NCI-H345 treated with DMSO at 0.1 percent for 48 hours (cell line): ENCODE measurements around the gene CELF4.

ENCODE experiments used
- DNase-seq: peaks from one replicate; lab custom pipeline; 2025; ENCODE audit not compliant: unreplicated experiment; lab: John Stamatoyannopoulos, UW

CELF4 gene

GRCh38 chr18:37299471-37300304, 265.9 kb downstream of the CELF4 start:
- peak; percentile 93 for DNase-seq

GRCh38 chr18:37298816-37299215, 266.8 kb downstream of the CELF4 start:
- DNase-seq: no peak

- DNase-seq: no peak
Observed at GRCh38 chr18:37297106-37297505, 268.5 kb downstream of the CELF4 start.

GRCh38 chr18:37294951-37295350, 270.6 kb downstream of the CELF4 start:
- no peak for DNase-seq

GRCh38 chr18:37293359-37293758, 272.2 kb downstream of the CELF4 start:
- no peak for DNase-seq

GRCh38 chr18:37289423-37289822, 276.2 kb downstream of the CELF4 start:
- no peak for DNase-seq

- DNase-seq: no peak
Observed at GRCh38 chr18:37287601-37288000, 278.0 kb downstream of the CELF4 start.

GRCh38 chr18:37286801-37287200, 278.8 kb downstream of the CELF4 start:
- no peak for DNase-seq

GRCh38 chr18:37285825-37286224, 279.8 kb downstream of the CELF4 start:
- DNase-seq: no peak

- DNase-seq: no peak
Observed at GRCh38 chr18:37284260-37284659, 281.3 kb downstream of the CELF4 start.

GRCh38 chr18:37282386-37283037, 283.1 kb downstream of the CELF4 start:
- DNase-seq: no peak

- DNase-seq: no peak
Observed at GRCh38 chr18:37280701-37281393, 284.8 kb downstream of the CELF4 start.

GRCh38 chr18:37277804-37278203, 287.8 kb downstream of the CELF4 start:
- DNase-seq: no peak

GRCh38 chr18:37276111-37276890, 289.3 kb downstream of the CELF4 start:
- no peak for DNase-seq

- no peak for DNase-seq
Observed at GRCh38 chr18:37275237-37275741, 290.3 kb downstream of the CELF4 start.

- DNase-seq: no peak
Observed at GRCh38 chr18:37274309-37275236, 291.0 kb downstream of the CELF4 start.

GRCh38 chr18:37272841-37273240, 292.8 kb downstream of the CELF4 start:
- no peak for DNase-seq

GRCh38 chr18:37272226-37272625, 293.4 kb downstream of the CELF4 start:
- DNase-seq: no peak

GRCh38 chr18:37270666-37271052, 294.9 kb downstream of the CELF4 start:
- no peak for DNase-seq
